ENCODE measurements around the gene DENND11. TPM values are rescaled to one million over a fixed set of nuclear protein-coding genes. Genes with fewer than 3 reads are reported as not detected.

The DENND11 gene
- total and polyA plus RNA-seq, 2 donors (not counting 3 experiments of a cell fraction or from before 2014, with no cell fraction given): 14.7 to 25.9 TPM

GRCh38 chr7:141715018-141715417 is 13.1 kb upstream of the DENND11 start:
- Histone ChIP-seq H3K4me3 (replicated peaks in 1 of 3; ENCODE audit: insufficient read depth in 1 of 3, low read depth in 1 of 3, low read length in 3 of 3) (no peak overlapping the region), H3K9me3 (replicated peaks; ENCODE audit: control insufficient read depth, insufficient read depth, low read length) (no peaks in the 10 kb centered on the region), H2AFZ (ENCODE audit: low read depth, low read length) (no peak overlapping the region), H3K9ac (replicated peaks; ENCODE audit: extremely low read depth, insufficient read depth, low read length) (no peak overlapping the region), H3K36me3 (ENCODE audit: control insufficient read depth in 2 of 2, extremely low read depth in 1 of 2, insufficient read depth in 2 of 2, low read length in 2 of 2) (no peaks in the 10 kb centered on the region), H4K20me1 (replicated peaks; ENCODE audit: control insufficient read depth, extremely low read depth, insufficient read depth, low read length) (no peaks in the 10 kb centered on the region), H3K4me1 (ENCODE audit: control insufficient read depth, extremely low read depth, insufficient read depth, low read length) (no peaks in the 10 kb centered on the region), H3K79me2 (ENCODE audit: control insufficient read depth, insufficient read depth, low read length) (no peaks in the 10 kb centered on the region), H3K27ac (ENCODE audit: insufficient read depth, low read depth, low read length) (no peak overlapping the region), H3K9me1 (replicated peaks; ENCODE audit: control insufficient read depth, extremely low read depth, insufficient read depth, low read length) (no peaks in the 10 kb centered on the region), H3K27me3 (ENCODE audit: control insufficient read depth in 2 of 2, insufficient read depth in 2 of 2, low read length in 2 of 2) (peaks cover 3 to 4% of the 10 kb centered on the region in 2 experiments), H3K4me2 (ENCODE audit: insufficient read depth, low read length) (no peak overlapping the region)
- BruUV-seq (replicated peaks): no TSS peak
- CTCF ChIA-PET: interaction anchor here (1.1 kb wide), 1 partner anchor 15 kb away, joined by 3 read pairs; no protein-coding TSS in a partner anchor
- TF ChIP-seq FOS (IDR thresholded peaks at IDR 0.05; ENCODE audit: borderline replicate concordance, insufficient read depth, low read length) (no peak), EZH2 (IDR thresholded peaks at IDR 0.05; ENCODE audit: borderline replicate concordance, low read depth, low read length, severe bottlenecking) (no peak), CTCF (IDR thresholded peaks at IDR 0.05; ENCODE audit: extremely low read depth in 1 of 2, insufficient read depth in 1 of 2, low read depth in 1 of 2, low read length in 2 of 2) (no peak)
- no peak for DNase-seq (ENCODE audit: low read depth, low spot score)
- dilution Hi-C loops (cut with MboI; ENCODE audit: extremely low pct_ligation_motif_present, low sequenced_read_pairs) (no loop called here), intact Hi-C loops (cut with micrococcal nuclease) (no loop called here)
- POLR2A ChIA-PET: no interaction called here
- FAIRE-seq: no peak

DNA sequence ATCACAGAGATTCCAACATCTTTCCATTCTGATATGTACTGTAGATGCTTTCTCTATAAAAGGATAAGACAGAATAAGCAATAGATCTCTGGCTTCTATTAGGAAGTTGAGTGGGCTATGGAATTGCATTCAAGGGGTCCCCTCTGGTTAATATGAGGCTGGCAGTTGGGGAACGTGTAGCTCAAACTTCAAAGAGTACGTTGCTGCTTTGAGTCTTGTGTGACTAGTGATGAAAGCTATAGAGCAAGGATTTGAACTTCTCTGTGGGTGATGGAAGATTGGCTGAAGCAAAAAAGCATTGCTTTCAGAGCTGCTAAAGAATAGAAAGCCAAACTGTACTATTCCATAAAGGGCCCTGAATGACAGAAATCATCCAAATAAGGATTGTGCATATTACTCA is 12.6 kb upstream of the DENND11 start:
- Histone ChIP-seq H3K4me2 (ENCODE audit: insufficient read depth, low read length) (no peak overlapping the region), H3K9me1 (replicated peaks; ENCODE audit: control insufficient read depth, extremely low read depth, insufficient read depth, low read length) (no peaks in the 10 kb centered on the region), H2AFZ (ENCODE audit: low read depth, low read length) (no peak overlapping the region), H3K27me3 (ENCODE audit: control insufficient read depth in 2 of 2, insufficient read depth in 2 of 2, low read length in 2 of 2) (peaks cover 3 to 4% of the 10 kb centered on the region in 2 experiments), H3K27ac (ENCODE audit: insufficient read depth, low read depth, low read length) (no peak overlapping the region), H4K20me1 (replicated peaks; ENCODE audit: control insufficient read depth, extremely low read depth, insufficient read depth, low read length) (no peaks in the 10 kb centered on the region), H3K9me3 (replicated peaks; ENCODE audit: control insufficient read depth, insufficient read depth, low read length) (no peaks in the 10 kb centered on the region), H3K4me1 (ENCODE audit: control insufficient read depth, extremely low read depth, insufficient read depth, low read length) (no peaks in the 10 kb centered on the region), H3K4me3 (replicated peaks in 1 of 3; ENCODE audit: insufficient read depth in 1 of 3, low read depth in 1 of 3, low read length in 3 of 3) (no peak overlapping the region), H3K36me3 (ENCODE audit: control insufficient read depth in 2 of 2, extremely low read depth in 1 of 2, insufficient read depth in 2 of 2, low read length in 2 of 2) (no peaks in the 10 kb centered on the region), H3K79me2 (ENCODE audit: control insufficient read depth, insufficient read depth, low read length) (no peaks in the 10 kb centered on the region), H3K9ac (replicated peaks; ENCODE audit: extremely low read depth, insufficient read depth, low read length) (no peak overlapping the region)
- BruUV-seq (replicated peaks): no TSS peak
- FAIRE-seq (peak; percentile 18), DNase-seq (ENCODE audit: low read depth, low spot score) (no peak)
- intact Hi-C loops (cut with micrococcal nuclease) (no loop called here), dilution Hi-C loops (cut with MboI; ENCODE audit: extremely low pct_ligation_motif_present, low sequenced_read_pairs) (no loop called here)
- CTCF ChIA-PET: interaction anchor here (1.0 to 1.4 kb wide), 3 partner anchors 16 to 60 kb away, joined by 3 to 5 read pairs (median 3); partner anchors contain the start of gene SSBP1
- TF ChIP-seq POLR2A (IDR thresholded peaks at IDR 0.05; ENCODE audit: low read depth, low read length): no peak
- TF ChIP-seq GATA2 (IDR thresholded peaks at IDR 0.05; ENCODE audit: insufficient read depth, insufficient read length, low read depth, low read length): no peak
- no peak for TF ChIP-seq MYC (IDR thresholded peaks at IDR 0.05; ENCODE audit: low read depth, low read length)
- TF ChIP-seq POLR2AphosphoS5 (IDR thresholded peaks at IDR 0.05; ENCODE audit: insufficient read depth, low read depth, low read length): no peak
- TF ChIP-seq FOS (IDR thresholded peaks at IDR 0.05; ENCODE audit: borderline replicate concordance, insufficient read depth, low read length): no peak
- no peak for TF ChIP-seq CTCF (IDR thresholded peaks at IDR 0.05; ENCODE audit: extremely low read depth in 1 of 2, insufficient read depth in 1 of 2, low read depth in 1 of 2, low read length in 2 of 2)
- no peak for TF ChIP-seq EZH2 (IDR thresholded peaks at IDR 0.05; ENCODE audit: borderline replicate concordance, low read depth, low read length, severe bottlenecking)
- no peak for TF ChIP-seq JUN (IDR thresholded peaks at IDR 0.05; ENCODE audit: borderline replicate concordance, insufficient read depth, insufficient read length, low read depth)
- TF ChIP-seq, protein P1, sequence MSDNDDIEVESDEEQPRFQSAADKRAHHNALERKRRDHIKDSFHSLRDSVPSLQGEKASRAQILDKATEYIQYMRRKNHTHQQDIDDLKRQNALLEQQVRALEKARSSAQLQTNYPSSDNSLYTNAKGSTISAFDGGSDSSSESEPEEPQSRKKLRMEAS (IDR thresholded peaks at IDR 0.05; ENCODE audit: insufficient read depth, insufficient read length): no peak
- POLR2A ChIA-PET: no interaction called here
